Measurements from ENCODE around the gene WDR5B.

DNA sequence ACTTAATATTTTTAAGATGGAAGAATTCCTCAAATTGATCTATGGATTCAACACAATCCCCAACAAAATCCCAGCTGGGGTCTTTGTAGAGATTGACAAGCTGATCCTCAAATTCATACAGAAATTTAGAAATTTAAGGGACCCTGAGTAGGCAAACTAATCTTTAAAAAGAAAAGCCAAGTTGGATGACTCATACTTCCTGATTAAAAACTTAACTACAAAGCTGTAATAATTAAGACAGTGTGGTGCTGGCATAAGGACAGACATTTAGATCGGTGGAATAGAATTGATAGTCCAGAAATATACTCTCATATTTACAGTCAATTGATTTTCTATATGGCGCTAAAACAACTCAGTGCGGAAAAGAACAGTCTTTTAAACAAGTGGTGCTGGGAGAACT is 20.3 kb downstream of the WDR5B start:
- TF ChIP-seq CTCF (IDR thresholded peaks at IDR 0.05) (no peak), POLR2A (IDR thresholded peaks at IDR 0.05) (no peak)

All from lower leg skin (tissue), 3 donors.